Measurements from ENCODE around the gene GAB1. TPM values are rescaled to one million over a fixed set of nuclear protein-coding genes. Genes with fewer than 3 reads are reported as not detected.

The GAB1 gene
- total RNA-seq, 1 donor from 2014 or later = 33.2 TPM

DNA sequence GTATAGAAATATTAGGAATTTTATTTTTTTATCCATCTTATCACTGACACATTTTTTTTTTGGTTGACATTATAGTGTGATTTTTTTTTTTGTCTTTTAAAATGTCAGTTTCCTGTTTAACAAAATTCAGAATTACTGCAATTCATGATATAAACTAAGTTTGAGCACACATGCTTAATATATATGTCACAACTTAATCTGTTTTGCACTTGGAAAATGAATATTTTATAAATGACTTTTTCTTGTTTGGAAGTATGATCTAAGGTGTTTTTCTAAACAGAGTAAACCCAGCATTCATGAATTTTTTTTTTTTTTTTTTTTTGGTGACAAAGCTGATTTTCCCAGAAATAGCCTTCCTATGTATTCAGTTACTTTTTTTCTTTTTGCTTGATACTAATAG is 179.2 kb downstream of the GAB1 start:
- peaks cover 10% of the 10 kb centered on the region for H3K36me3 Mint-ChIP-seq (ENCODE audit: low read depth)
- H3K4me1 Mint-ChIP-seq (ENCODE audit: low read depth) = peaks cover 33% of the 10 kb centered on the region
- H3K27me3 Mint-ChIP-seq (ENCODE audit: low read depth) = no peaks in the 10 kb centered on the region
- peak overlapping the region; percentile 88 for H3K4me3 Mint-ChIP-seq (ENCODE audit: unreplicated experiment)
- TF ChIP-seq CTCF (IDR thresholded peaks at IDR 0.05) = no peak
- peak overlapping the region; percentile 70 for H3K27ac Mint-ChIP-seq (ENCODE audit: unreplicated experiment)
- DNase-seq (ENCODE audit: low spot score) = no peak
- H3K9me3 Mint-ChIP-seq (ENCODE audit: low read depth) = no peaks in the 10 kb centered on the region

DNA sequence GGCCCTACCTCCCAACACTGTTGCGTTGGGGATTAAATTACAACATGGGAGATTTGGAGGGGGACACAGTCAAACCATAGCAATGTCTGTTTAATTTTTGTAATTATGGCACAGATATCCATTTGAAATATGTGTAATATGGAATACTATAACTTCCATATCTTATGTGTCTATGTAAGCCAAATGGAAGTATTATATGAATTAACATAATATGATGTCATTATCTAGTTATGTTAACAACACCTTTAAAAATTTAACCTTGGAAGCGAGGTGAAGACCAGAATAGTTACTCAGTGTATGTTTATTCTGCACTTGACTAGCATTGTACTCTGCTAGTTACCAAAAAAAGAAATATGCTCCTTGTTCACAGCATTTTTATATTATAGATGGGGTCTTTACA is 181.1 kb downstream of the GAB1 start:
- no peaks in the 10 kb centered on the region for H3K27me3 Mint-ChIP-seq (ENCODE audit: low read depth)
- DNase-seq (ENCODE audit: low spot score) = no peak
- H3K9me3 Mint-ChIP-seq (ENCODE audit: low read depth) = no peaks in the 10 kb centered on the region
- peaks cover 16% of the 10 kb centered on the region for H3K36me3 Mint-ChIP-seq (ENCODE audit: low read depth)
- H3K4me3 Mint-ChIP-seq (ENCODE audit: unreplicated experiment) = no peak overlapping the region
- H3K4me1 Mint-ChIP-seq (ENCODE audit: low read depth) = peaks cover 33% of the 10 kb centered on the region
- no peak overlapping the region for H3K27ac Mint-ChIP-seq (ENCODE audit: unreplicated experiment)
- no peak for TF ChIP-seq CTCF (IDR thresholded peaks at IDR 0.05)

Small RNA genes within 50 kb of the gene (microRNA-seq; reads per million reads assigned to microRNA genes)
- gene MIR3139 (ENCODE audit: borderline number of aligned reads) = not detected

Other genes with a start within 250 kb of the GAB1 start
- 17.8 to 21.2 TPM (median 18.9 TPM) in 3 replicates for gene USP38, start 152.0 kb upstream of the GAB1 start, total RNA-seq
- 42.5 to 55.4 TPM (median 42.9 TPM) in 3 replicates for gene SMARCA5, start 176.8 kb downstream of the GAB1 start, total RNA-seq